Activated T-cell treated with anti-CD3 and anti-CD28 coated beads, Interleukin-2, amount 50 U/mL, for 4 hours (primary cell): ENCODE results near the gene PPFIBP1. TPM values are rescaled to one million over a fixed set of nuclear protein-coding genes. Genes with fewer than 3 reads are reported as not detected.
"Not testable (repeated sequence)": the region's sequence is repeated elsewhere in the genome, so short reads cannot be mapped to it uniquely, and the experiment has no call there.

Source experiments
- ATAC-seq, 2 donors: fragments of 200-7000 bp; cut with Tn5 transposase; one replicate each; pipeline ENCODE4 v1.10.0; 2021
- DNase-seq: peaks from one replicate; pipeline ENCODE4 v3.0.0-alpha.2; 2020
- H3K27me3 Mint-ChIP-seq: one replicate; pipeline ENCODE4 v1.8.0; 2021; ENCODE audit warnings: low read depth, mixed read lengths
- H3K36me3 Mint-ChIP-seq: one replicate; pipeline ENCODE4 v1.8.0; 2022; ENCODE audit warnings: mixed read lengths; ENCODE audit not compliant: insufficient read depth
- H3K4me1 Mint-ChIP-seq: one replicate; pipeline ENCODE4 v1.8.0; 2021; ENCODE audit warnings: low read depth, mixed read lengths
- H3K4me3 Mint-ChIP-seq: one replicate; pipeline ENCODE4 v1.8.0; 2021; ENCODE audit warnings: mild to moderate bottlenecking, moderate library complexity, mixed read lengths
- H3K9me3 Mint-ChIP-seq: one replicate; pipeline ENCODE4 v1.8.0; 2021; ENCODE audit warnings: mixed read lengths
- total RNA-seq, 3 donors: library from RNA; stranded (reverse); gene quantifications; one replicate each; pipeline ENCODE4 v1.2.1, GENCODE V29; 2021

The PPFIBP1 gene
- total RNA-seq, 3 donors from 2014 or later = 7.4 to 11.6 (median 10.9) TPM

DNA sequence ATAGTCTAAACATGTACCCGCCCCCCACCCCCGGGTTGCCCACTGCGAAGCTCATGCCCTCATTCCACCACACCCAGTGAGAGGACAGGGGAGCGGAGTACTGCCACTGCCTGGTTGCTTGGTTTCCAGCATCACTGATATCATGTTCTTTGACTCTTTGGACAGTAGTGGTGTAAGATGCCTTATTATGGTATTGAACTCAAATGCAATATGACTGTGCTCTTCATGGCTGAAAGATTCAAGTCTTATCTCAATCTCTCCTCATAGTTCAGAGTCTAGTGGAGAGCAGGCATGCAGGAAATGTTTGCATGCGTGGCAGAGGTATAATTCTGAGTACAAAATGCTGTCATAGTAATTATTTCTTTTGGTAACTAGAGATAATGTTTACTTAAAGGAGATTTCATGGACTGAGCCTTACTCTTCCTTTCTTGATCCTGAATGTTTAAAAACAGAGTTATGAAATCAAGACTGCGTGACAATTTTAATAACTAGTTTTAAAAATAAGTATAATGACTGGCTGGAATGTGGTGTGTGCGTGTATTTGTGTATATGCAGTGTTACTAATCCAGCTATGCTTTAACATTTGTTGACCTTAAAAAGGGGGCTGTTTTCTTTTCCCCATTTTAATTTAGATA, 116.7 kb downstream of the PPFIBP1 start:
- H3K36me3 Mint-ChIP-seq, H3K9me3 Mint-ChIP-seq, ATAC-seq, H3K27me3 Mint-ChIP-seq, DNase-seq, H3K4me3 Mint-ChIP-seq, H3K4me1 Mint-ChIP-seq: not testable (repeated sequence)

DNA sequence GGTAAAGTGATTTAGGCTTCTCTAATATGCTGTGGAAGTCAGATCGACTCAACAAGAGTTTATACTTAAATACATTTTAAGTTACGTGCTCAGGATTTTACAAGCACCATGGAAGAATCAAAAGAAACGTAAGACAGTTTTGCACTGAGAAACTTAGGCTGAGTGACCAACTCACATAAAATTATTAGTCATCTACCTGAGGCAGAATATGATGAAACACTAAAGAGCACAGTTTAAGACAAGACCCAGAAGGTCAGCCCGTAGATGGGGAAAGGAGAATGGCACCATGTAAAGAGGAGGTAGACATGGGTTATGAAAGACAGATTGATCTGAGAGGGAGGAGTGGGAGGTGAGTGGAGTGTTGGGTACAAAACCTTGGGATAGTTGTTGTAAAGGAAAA, 118.4 kb downstream of the PPFIBP1 start:
- not testable (repeated sequence) for ATAC-seq, H3K36me3 Mint-ChIP-seq

DNA sequence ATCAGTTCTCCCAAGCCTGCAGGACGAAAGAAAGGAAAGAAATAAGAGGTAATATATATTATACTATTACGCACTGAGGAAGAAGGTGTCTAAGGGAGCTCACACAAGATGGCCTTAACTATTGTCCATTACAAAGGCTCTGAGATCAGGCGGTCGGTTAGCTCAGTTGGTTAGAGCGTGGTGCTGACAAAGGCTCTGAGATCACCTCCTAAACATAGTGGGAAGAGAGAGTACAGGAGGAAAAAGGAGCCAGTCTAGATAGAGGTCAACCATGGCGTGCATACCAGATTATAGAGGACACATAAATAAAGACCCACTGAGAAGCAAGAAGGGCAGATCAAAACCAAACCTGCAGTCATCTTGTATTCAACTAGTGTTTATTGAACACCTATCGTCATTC, 118.9 kb downstream of the PPFIBP1 start:
- H3K27me3 Mint-ChIP-seq, H3K4me1 Mint-ChIP-seq, H3K36me3 Mint-ChIP-seq, DNase-seq, ATAC-seq, H3K4me3 Mint-ChIP-seq, H3K9me3 Mint-ChIP-seq: not testable (repeated sequence)

More for the DNA sequence above, 118.4 kb downstream of the PPFIBP1 start:
- not testable (repeated sequence) for H3K9me3 Mint-ChIP-seq, H3K27me3 Mint-ChIP-seq, DNase-seq, H3K4me1 Mint-ChIP-seq, H3K4me3 Mint-ChIP-seq

DNA sequence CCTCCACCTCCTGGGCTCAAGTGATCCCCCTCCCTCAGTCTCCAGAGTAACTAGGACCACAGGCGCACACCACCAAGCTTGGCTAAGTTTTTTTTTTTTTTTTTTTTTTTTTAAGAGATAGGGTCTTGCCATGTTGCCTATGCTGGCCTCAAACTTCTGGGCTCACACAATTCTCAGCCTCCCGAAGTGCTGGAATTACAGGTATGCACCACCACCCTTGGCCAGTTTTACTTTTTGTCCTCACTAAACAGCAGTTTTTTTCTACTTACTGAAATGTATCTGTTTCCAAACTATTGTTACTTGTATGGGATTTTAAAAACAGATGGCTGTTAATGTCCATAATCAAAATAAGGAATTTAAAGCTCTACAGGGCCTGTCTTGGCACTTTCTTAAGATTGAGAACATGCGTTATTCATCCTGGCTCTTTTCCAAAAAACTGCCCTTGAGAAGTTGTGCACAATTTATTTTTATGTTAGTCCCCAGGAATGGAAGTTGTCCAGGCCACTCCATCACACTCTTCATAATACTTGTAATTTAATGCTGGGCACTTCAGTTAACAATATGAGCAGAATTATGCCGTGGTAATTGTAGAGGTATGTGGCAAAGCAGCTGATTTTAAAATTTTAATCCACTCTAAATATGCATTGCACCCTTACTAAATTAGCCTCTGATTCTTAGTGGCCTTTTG, 120.3 kb downstream of the PPFIBP1 start:
- Mint-ChIP-seq H3K27me3 (no peaks in the 10 kb centered on the region), H3K9me3 (no peaks in the 10 kb centered on the region), H3K4me1 (no peaks in the 10 kb centered on the region), H3K36me3 (peaks cover 1% of the 10 kb centered on the region), H3K4me3 (no peak overlapping the region)
- ATAC-seq (no peak), DNase-seq (no peak)

DNA sequence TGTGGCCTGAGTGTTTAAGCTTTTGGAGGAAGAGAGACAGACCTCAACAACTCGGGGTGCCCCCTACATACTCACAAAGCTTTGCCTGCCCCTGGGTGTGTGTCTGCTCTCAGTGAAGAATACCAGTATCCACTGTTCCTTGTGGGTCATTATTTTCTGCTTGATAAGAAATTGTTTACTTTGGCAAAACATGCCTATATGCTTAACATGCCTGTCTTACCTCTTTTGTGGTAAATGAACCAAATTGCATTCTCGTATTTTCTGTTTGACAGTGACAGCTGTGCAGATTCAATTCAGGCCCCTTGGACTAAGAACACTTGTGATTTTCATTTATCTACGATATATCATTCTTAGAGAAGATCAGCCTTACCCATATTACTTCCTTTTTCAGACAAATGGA, 121.7 kb downstream of the PPFIBP1 start:
- peaks cover 1% of the 10 kb centered on the region for H3K36me3 Mint-ChIP-seq
- no peak overlapping the region for H3K4me3 Mint-ChIP-seq
- H3K4me1 Mint-ChIP-seq = no peaks in the 10 kb centered on the region
- H3K9me3 Mint-ChIP-seq = no peaks in the 10 kb centered on the region
- ATAC-seq = no peak
- no peaks in the 10 kb centered on the region for H3K27me3 Mint-ChIP-seq
- DNase-seq = no peak

DNA sequence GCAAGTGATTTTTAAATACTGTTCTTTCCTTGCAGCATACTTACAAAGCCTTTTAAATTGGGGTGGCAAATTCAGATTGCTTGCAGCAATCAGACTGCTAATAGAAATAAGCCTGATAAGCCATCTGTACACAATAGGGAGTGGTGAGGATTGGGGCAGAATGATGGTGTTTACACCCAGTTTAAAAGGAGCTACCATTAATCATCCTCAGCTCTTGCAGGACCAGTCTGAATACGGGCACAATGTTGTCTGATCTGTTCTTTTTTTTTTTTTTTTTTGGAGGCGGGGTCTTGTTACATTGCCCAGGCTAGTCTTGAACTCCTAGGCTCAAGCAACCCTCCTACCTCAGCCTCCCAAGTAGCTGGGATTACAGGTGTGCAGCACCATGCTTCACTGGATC, 122.1 kb downstream of the PPFIBP1 start:
- Mint-ChIP-seq H3K27me3 (no peaks in the 10 kb centered on the region), H3K4me3 (no peak overlapping the region), H3K36me3 (peaks cover 1% of the 10 kb centered on the region), H3K4me1 (no peaks in the 10 kb centered on the region), H3K9me3 (no peaks in the 10 kb centered on the region)
- ATAC-seq (no peak), DNase-seq (no peak)

DNA sequence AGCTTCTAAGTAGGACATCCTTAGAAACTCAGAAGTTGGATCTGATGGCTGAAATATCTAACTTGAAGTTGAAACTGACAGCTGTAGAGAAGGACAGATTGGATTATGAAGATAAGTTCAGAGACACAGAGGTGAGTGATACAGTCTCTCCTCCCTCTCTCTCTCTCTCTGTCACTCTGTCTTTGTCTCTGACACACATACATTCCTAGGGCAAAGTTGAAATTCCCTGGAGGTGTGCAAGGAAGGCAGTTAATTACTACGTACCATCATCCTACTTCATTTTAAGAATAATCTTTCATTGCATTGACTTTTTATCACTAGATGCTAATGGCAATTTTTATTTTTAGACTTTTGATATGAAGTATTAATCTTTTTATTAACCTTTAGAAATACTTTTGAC, 126.0 kb downstream of the PPFIBP1 start:
- H3K27me3 Mint-ChIP-seq = no peaks in the 10 kb centered on the region
- no peaks in the 10 kb centered on the region for H3K9me3 Mint-ChIP-seq
- no peak for ATAC-seq
- H3K4me1 Mint-ChIP-seq = peaks cover 2% of the 10 kb centered on the region
- DNase-seq = no peak
- no peak overlapping the region for H3K4me3 Mint-ChIP-seq
- peaks cover 1% of the 10 kb centered on the region for H3K36me3 Mint-ChIP-seq

DNA sequence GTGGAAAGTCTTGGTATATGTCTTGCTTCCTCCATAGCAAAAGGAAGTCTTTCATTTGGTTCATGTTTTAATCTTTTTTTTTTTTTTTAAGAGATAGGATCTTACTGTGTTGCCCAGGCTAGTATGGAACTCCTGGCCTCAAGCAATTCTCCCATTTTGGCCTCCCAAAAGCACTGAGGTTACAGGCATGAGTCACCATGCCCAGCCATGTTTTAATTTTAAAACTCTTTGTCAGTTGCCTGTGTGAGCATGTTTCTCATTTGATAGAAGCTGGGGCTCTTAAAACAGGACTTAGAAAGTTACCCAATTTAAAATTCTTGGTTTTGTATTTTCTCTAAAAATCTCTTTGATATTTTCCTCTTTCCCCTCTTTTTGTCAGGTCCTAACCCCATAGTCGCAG, 127.2 kb downstream of the PPFIBP1 start:
- H3K9me3 Mint-ChIP-seq = no peaks in the 10 kb centered on the region
- H3K4me3 Mint-ChIP-seq = no peak overlapping the region
- H3K36me3 Mint-ChIP-seq = peaks cover 1% of the 10 kb centered on the region
- DNase-seq = no peak
- H3K27me3 Mint-ChIP-seq = no peaks in the 10 kb centered on the region
- H3K4me1 Mint-ChIP-seq = peaks cover 2% of the 10 kb centered on the region
- no peak for ATAC-seq

DNA sequence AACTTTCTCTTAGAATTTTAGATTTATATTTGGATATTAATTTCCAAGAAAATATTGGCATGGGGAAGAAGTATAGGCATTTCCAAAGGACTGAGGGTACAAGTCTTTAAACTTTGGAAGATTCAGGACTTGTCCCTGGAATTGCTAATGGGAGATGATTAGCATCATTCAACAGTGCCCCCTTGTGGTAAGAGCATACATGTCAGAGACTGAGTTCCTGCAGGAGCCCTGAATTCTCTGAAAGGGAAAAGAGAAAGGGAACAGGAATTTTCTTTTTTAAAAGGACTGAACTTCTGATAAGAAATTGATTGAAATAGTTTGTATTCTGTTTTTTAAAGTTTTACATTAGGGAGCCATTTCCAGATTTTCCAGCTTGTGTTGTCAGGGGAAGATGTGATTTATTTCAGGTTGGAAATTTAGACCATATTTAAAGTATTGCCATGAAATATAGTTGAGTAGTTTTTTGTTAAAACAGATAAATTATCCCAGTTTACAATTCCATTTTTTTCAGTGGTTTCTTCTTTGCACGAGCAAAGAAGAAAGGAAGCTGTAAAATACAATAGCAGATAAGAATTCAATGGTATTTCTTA, 128.3 kb downstream of the PPFIBP1 start:
- DNase-seq (peak; percentile 7), ATAC-seq (no peak)
- peaks cover 1% of the 10 kb centered on the region for H3K36me3 Mint-ChIP-seq
- H3K9me3 Mint-ChIP-seq = no peaks in the 10 kb centered on the region
- H3K4me1 Mint-ChIP-seq = peaks cover 2% of the 10 kb centered on the region
- no peaks in the 10 kb centered on the region for H3K27me3 Mint-ChIP-seq
- no peak overlapping the region for H3K4me3 Mint-ChIP-seq

DNA sequence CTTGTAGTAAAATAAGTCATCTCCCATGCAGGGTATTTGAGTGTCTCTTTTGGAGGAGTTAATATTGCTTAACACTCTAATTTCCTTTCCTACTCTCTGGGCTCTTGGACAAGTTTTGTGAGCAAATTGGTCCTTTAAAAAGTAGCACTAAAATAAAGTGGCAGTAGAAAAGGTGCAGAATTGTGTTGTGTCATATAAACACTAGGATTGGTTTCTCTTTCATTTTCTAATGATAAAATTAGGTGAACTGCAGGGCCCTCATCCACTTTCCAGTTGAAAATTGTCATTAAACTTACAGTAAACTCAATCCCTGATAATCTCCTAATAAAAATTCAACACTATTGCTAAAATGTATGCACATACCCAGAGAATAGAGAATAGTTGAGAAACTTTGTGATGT, 129.7 kb downstream of the PPFIBP1 start:
- H3K36me3 Mint-ChIP-seq = no peaks in the 10 kb centered on the region
- H3K27me3 Mint-ChIP-seq = no peaks in the 10 kb centered on the region
- no peaks in the 10 kb centered on the region for H3K9me3 Mint-ChIP-seq
- ATAC-seq (no peak), DNase-seq (no peak)
- H3K4me1 Mint-ChIP-seq = peaks cover 2% of the 10 kb centered on the region
- H3K4me3 Mint-ChIP-seq = no peak overlapping the region

DNA sequence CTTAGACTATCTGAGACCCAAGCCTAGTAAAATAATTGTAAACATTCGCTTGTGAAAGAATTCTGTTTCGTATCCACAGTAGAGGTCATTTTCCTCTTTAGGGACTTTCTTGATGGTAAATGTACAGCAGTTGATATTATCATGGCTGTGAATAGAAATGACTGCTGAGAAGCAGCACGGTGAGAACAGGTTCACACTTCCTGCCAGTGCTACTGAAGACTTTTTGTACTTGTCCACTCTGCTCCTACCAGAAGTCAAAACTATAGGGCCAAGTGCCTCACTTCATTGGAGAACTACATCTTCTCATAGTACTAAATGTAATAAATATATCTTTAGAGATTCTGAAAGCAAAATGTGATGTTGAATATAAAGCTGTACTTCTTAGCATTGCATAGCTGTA, 131.5 kb downstream of the PPFIBP1 start:
- ATAC-seq, H3K27me3 Mint-ChIP-seq, H3K36me3 Mint-ChIP-seq, H3K4me1 Mint-ChIP-seq, H3K4me3 Mint-ChIP-seq, DNase-seq, H3K9me3 Mint-ChIP-seq: not testable (repeated sequence)

DNA sequence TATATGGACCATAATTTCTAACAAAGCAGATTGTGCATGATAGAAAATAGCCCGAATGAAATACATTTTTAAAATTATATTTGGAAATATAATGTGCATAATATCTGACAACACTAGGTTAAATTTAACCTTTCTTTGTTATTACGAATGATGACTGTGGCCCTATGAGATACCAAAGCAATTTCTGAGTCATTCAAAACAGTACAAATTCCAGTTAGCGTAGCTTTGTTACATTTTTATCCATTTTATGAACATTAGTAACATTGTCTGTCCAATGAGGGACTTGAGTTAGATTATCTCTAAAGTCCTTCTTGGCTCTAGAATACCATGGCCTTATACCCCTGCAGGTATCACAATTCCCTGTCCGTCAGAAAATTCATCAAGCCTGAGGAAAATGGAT, 133.3 kb downstream of the PPFIBP1 start:
- Mint-ChIP-seq H3K4me3 (no peak overlapping the region), H3K4me1 (peaks cover 2% of the 10 kb centered on the region), H3K36me3 (no peaks in the 10 kb centered on the region), H3K27me3 (no peaks in the 10 kb centered on the region), H3K9me3 (no peaks in the 10 kb centered on the region)
- DNase-seq = no peak
- no peak for ATAC-seq

DNA sequence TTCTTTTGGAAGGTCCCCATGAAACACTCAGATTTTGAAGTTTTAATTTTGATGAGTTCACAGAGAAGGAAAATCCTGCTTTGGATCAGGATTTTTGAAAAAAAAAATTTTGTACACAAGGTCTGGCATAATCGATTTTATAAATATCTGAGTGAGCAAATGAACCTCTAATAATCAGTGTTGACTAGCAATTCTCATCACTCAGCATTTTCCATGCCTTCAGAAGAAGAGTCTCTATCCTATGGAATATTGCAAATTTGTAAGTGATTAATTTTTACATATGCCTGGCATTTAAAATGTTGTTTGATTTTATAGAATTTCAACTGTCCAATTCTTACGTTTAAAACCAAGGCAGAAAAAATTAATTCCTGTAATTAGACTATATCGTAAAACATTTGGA, 141.7 kb downstream of the PPFIBP1 start:
- DNase-seq = no peak
- no peaks in the 10 kb centered on the region for H3K4me1 Mint-ChIP-seq
- H3K36me3 Mint-ChIP-seq = peaks cover 9% of the 10 kb centered on the region
- no peaks in the 10 kb centered on the region for H3K27me3 Mint-ChIP-seq
- H3K4me3 Mint-ChIP-seq = no peak overlapping the region
- no peaks in the 10 kb centered on the region for H3K9me3 Mint-ChIP-seq
- ATAC-seq = no peak

DNA sequence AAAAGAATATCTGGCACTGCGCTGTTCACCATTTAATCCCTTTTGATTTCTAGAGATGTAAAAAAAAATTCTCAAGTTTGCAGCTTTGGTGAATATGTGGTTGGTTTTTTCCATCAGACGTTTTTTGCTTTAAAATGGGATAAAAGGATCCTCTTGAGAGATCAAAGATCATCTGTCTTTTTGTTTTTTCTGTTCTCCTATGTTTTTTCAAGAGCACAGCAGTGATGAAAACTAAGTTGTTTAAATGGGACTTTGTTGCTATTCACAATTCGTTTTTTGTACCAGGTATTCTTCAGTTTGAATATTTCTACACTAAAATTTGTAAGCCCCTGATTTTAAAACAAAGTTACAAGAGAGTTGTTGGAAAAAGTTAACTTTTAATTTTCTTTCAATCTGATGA, 142.5 kb downstream of the PPFIBP1 start:
- ATAC-seq = no peak
- no peaks in the 10 kb centered on the region for H3K27me3 Mint-ChIP-seq
- no peak overlapping the region for H3K4me3 Mint-ChIP-seq
- no peaks in the 10 kb centered on the region for H3K4me1 Mint-ChIP-seq
- H3K36me3 Mint-ChIP-seq = peaks cover 9% of the 10 kb centered on the region
- DNase-seq = no peak
- H3K9me3 Mint-ChIP-seq = no peaks in the 10 kb centered on the region

DNA sequence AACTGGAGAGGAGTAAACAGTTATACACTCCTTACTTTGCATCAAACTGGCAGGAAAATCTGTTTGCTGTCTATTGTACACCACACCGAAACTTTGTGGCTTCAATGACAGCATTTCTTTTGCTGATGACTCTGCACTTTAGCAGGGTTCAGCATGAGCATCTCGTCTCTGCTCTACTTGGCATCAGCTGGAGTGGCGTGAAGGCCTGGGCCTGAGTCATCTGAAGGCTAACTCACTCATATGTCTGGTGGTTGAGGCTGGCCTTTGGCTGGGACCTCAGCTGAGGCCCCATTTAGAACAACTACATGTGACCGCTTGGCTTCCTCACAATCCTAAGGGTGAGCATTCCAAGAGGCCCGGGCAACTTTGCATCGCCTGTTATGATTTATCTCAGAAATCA, 143.5 kb downstream of the PPFIBP1 start:
- H3K9me3 Mint-ChIP-seq = no peaks in the 10 kb centered on the region
- peaks cover 9% of the 10 kb centered on the region for H3K36me3 Mint-ChIP-seq
- no peak overlapping the region for H3K4me3 Mint-ChIP-seq
- H3K4me1 Mint-ChIP-seq = no peaks in the 10 kb centered on the region
- DNase-seq = no peak
- H3K27me3 Mint-ChIP-seq = no peaks in the 10 kb centered on the region
- no peak for ATAC-seq
